ENCODE results near the gene C16orf96. TPM values are rescaled to one million over a fixed set of nuclear protein-coding genes. Genes with fewer than 3 reads are reported as not detected.

C16orf96 gene
- polyA plus RNA-seq, 3 donors, result 0.08 to 0.26 (median 0.18) TPM

- DNase-seq (ENCODE audit: low read depth in 3 of 3, low spot score in 2 of 3), result no peak
These were observed 84.6 kb downstream of the C16orf96 start for GRCh38 chr16:4640572-4641305.

- no peak for DNase-seq (ENCODE audit: low read depth in 3 of 3, low spot score in 2 of 3)
These were observed 85.2 kb downstream of the C16orf96 start for GRCh38 chr16:4641306-4641687.

GRCh38 chr16:4641895-4642294, 85.8 kb downstream of the C16orf96 start:
- no peak for DNase-seq (ENCODE audit: low read depth in 3 of 3, low spot score in 2 of 3)

GRCh38 chr16:4646773-4647643, 90.9 kb downstream of the C16orf96 start:
- DNase-seq (ENCODE audit: low read depth in 3 of 3, low spot score in 2 of 3), result no peak

GRCh38 chr16:4647644-4647980, 91.5 kb downstream of the C16orf96 start:
- DNase-seq (ENCODE audit: low read depth in 3 of 3, low spot score in 2 of 3), result no peak

- DNase-seq (ENCODE audit: low read depth in 3 of 3, low spot score in 2 of 3), result no peak
These were observed 92.8 kb downstream of the C16orf96 start for GRCh38 chr16:4648917-4649316.

GRCh38 chr16:4649744-4650442, 93.8 kb downstream of the C16orf96 start:
- DNase-seq (ENCODE audit: low read depth in 3 of 3, low spot score in 2 of 3), result no peak

Other genes with a start within 250 kb of the C16orf96 start
- 10 to 100 TPM; 30.6 to 36.8 (median 31.1) TPM for gene GLIS2, start 240.3 kb upstream of the C16orf96 start, polyA plus RNA-seq (ENCODE audit: insufficient read length in 3 of 3)
- 10 to 100 TPM; 16.8 to 19.6 (median 16.8) TPM for gene PAM16, start 205.0 kb upstream of the C16orf96 start, polyA plus RNA-seq (ENCODE audit: insufficient read length in 3 of 3)
- gene VASN, start 184.5 kb upstream of the C16orf96 start, polyA plus RNA-seq (ENCODE audit: insufficient read length in 3 of 3), result 10 to 100 TPM; 31.7 to 40.6 (median 32.9) TPM
- gene CORO7, start 139.7 kb upstream of the C16orf96 start, polyA plus RNA-seq (ENCODE audit: insufficient read length in 3 of 3), result 10 to 100 TPM; 14.3 to 17.2 (median 14.3) TPM
- 10 to 100 TPM; 31.3 to 35.9 (median 34.8) TPM for gene DNAJA3, start 130.5 kb upstream of the C16orf96 start, polyA plus RNA-seq (ENCODE audit: insufficient read length in 3 of 3)
- gene NMRAL1, start 81.7 kb upstream of the C16orf96 start, polyA plus RNA-seq (ENCODE audit: insufficient read length in 3 of 3), result 10 to 100 TPM; 31.4 to 44.2 (median 37.3) TPM
- gene HMOX2, start 79.9 kb upstream of the C16orf96 start, polyA plus RNA-seq (ENCODE audit: insufficient read length in 3 of 3), result 10 to 100 TPM; 47.3 to 49.0 (median 48.3) TPM
- gene CDIP1, start 17.6 kb upstream of the C16orf96 start, polyA plus RNA-seq (ENCODE audit: insufficient read length in 3 of 3), result 10 to 100 TPM; 19.8 to 30.6 (median 26.2) TPM
- 10 to 100 TPM; 10.0 to 12.1 (median 10.2) TPM for gene UBALD1, start 58.5 kb downstream of the C16orf96 start, polyA plus RNA-seq (ENCODE audit: insufficient read length in 3 of 3)
- gene MGRN1, start 68.5 kb downstream of the C16orf96 start, polyA plus RNA-seq (ENCODE audit: insufficient read length in 3 of 3), result 10 to 100 TPM; 35.5 to 42.6 (median 35.8) TPM
- gene NUDT16L1, start 137.2 kb downstream of the C16orf96 start, polyA plus RNA-seq (ENCODE audit: insufficient read length in 3 of 3), result 10 to 100 TPM; 33.1 to 42.0 (median 38.4) TPM
- gene ANKS3, start 177.9 kb downstream of the C16orf96 start, polyA plus RNA-seq (ENCODE audit: insufficient read length in 3 of 3), result 10 to 100 TPM; 17.0 to 19.7 (median 18.9) TPM
- 1 to 10 TPM; 1.2 to 2.3 (median 1.8) TPM for gene DNAAF8, start 178.2 kb downstream of the C16orf96 start, polyA plus RNA-seq (ENCODE audit: insufficient read length in 3 of 3)
- gene ZNF500, start 210.8 kb downstream of the C16orf96 start, polyA plus RNA-seq (ENCODE audit: insufficient read length in 3 of 3), result 10 to 100 TPM; 12.4 to 13.7 (median 13.4) TPM
- under 1 TPM in 1 of 3 donors, not detected in 2; 0.19 TPM for gene SEPTIN12, start 232.0 kb downstream of the C16orf96 start, polyA plus RNA-seq (ENCODE audit: insufficient read length in 3 of 3)
- 10 to 100 TPM in 1 of 3 donors, 1 to 10 TPM in 2; 4.3 to 11.0 (median 9.4) TPM for gene SMIM22, start 239.0 kb downstream of the C16orf96 start, polyA plus RNA-seq (ENCODE audit: insufficient read length in 3 of 3)
- 10 to 100 TPM; 29.0 to 32.3 (median 31.4) TPM for gene ROGDI, start 246.3 kb downstream of the C16orf96 start, polyA plus RNA-seq (ENCODE audit: insufficient read length in 3 of 3)

All from right renal cortex interstitium (tissue), 3 donors.